Endothelial cell of umbilical vein (primary cell): ENCODE data around the gene MOB2.

Experiments used
- CTCF ChIP-seq, 2 donors: IDR thresholded peaks; 1 replicate in 1 of 2; 2 replicates in 1 of 2; pipeline ENCODE4 v1.5.1; 2011; ENCODE audit warnings: low read length in 2 of 2, mild to moderate bottlenecking in 2 of 2, moderate library complexity in 2 of 2, control low read depth in 1 of 2, inconsistent platforms in 1 of 2, low read depth in 1 of 2; ENCODE audit not compliant: insufficient read depth in 1 of 2; ENCODE audit errors: extremely low read depth in 1 of 2
- EZH2 ChIP-seq: IDR thresholded peaks from 2 replicates; pipeline ENCODE4 v1.6.1; 2012; ENCODE audit warnings: borderline replicate concordance, low read depth, mild to moderate bottlenecking, moderate library complexity, low read length, inconsistent platforms; ENCODE audit not compliant: severe bottlenecking
- FOS ChIP-seq: IDR thresholded peaks from 2 replicates; pipeline ENCODE4 v1.6.1; 2011; ENCODE audit warnings: mild to moderate bottlenecking, low read length, moderate library complexity, borderline replicate concordance; ENCODE audit not compliant: insufficient read depth

- TF ChIP-seq CTCF (IDR thresholded peaks at IDR 0.05; ENCODE audit: extremely low read depth in 1 of 2, insufficient read depth in 1 of 2, low read depth in 1 of 2, low read length in 2 of 2) (no peak), EZH2 (no peak), FOS (no peak)
Observed at GRCh38 chr11:1480191-1480554, 6.4 kb downstream of the MOB2 start.
